Activated CD4-positive, alpha-beta memory T cell treated with anti-CD3 and anti-CD28 coated beads for 36 hours (primary cell): Measurements from ENCODE around the gene MVK. TPM values are rescaled to one million over a fixed set of nuclear protein-coding genes. Genes with fewer than 3 reads are reported as not detected.
A peak's percentile ranks its signal among the peaks of the same experiment; 100 is the strongest.

Experiments used
- CTCF ChIA-PET: fragments of 350-600 bp; sonication (Branson Sonifier 250); formaldehyde crosslinking; loops from one replicate; lab custom pipeline; 2021; ENCODE audit warnings: antibody characterized with exemption, inconsistent platforms; lab: Charles Lee
- POLR2A ChIA-PET: fragments of 350-600 bp; sonication (Branson Sonifier 250); formaldehyde crosslinking; loops from one replicate; lab custom pipeline; 2021; ENCODE audit warnings: antibody characterized with exemption; lab: Charles Lee
- DNase-seq: peaks from one replicate; pipeline ENCODE4 v3.0.0-alpha.2; 2020
- H3K27ac Mint-ChIP-seq: one replicate; pipeline ENCODE4 v1.8.0; 2021; ENCODE audit warnings: mixed read lengths
- H3K27me3 Mint-ChIP-seq: one replicate; pipeline ENCODE4 v1.8.0; 2021; ENCODE audit warnings: mixed read lengths
- H3K36me3 Mint-ChIP-seq: one replicate; pipeline ENCODE4 v1.8.0; 2021; ENCODE audit warnings: mixed read lengths
- H3K4me1 Mint-ChIP-seq: one replicate; pipeline ENCODE4 v1.8.0; 2021; ENCODE audit warnings: low read depth, mixed read lengths
- H3K4me3 Mint-ChIP-seq: one replicate; pipeline ENCODE4 v1.8.0; 2021; ENCODE audit warnings: mild to moderate bottlenecking, mixed read lengths
- H3K9me3 Mint-ChIP-seq: one replicate; pipeline ENCODE4 v1.8.0; 2021; ENCODE audit warnings: mixed read lengths
- intact Hi-C: fragments of 100-400 bp; cut with micrococcal nuclease; formaldehyde crosslinking; loops from one replicate; pipeline ENCODE4 v1.15.1; 2023
- total RNA-seq, 2 experiments: library from RNA; stranded (reverse); gene quantifications; one replicate each; pipeline ENCODE4 v1.2.3, GENCODE V29; 2021

Gene MVK
- total RNA-seq, 2 experiments from 2014 or later: 21.2 TPM

GRCh38 chr12:109559200-109559505, 14.4 kb upstream of the MVK start:
- Mint-ChIP-seq H3K36me3 (peaks cover 15% of the 10 kb centered on the region), H3K9me3 (peaks cover 11% of the 10 kb centered on the region), H3K27ac (no peak overlapping the region), H3K4me3 (no peak overlapping the region), H3K4me1 (no peaks in the 10 kb centered on the region), H3K27me3 (no peaks in the 10 kb centered on the region)
- intact Hi-C loops: no loop called here
- CTCF ChIA-PET: no interaction called here
- no peak for DNase-seq
- POLR2A ChIA-PET: no interaction called here

- peaks cover 16% of the 10 kb centered on the region for H3K36me3 Mint-ChIP-seq
- POLR2A ChIA-PET: no interaction called here
These were observed 14.0 kb upstream of the MVK start for GRCh38 chr12:109559601-109560000.

GRCh38 chr12:109560867-109561710, 12.5 kb upstream of the MVK start:
- peaks cover 11% of the 10 kb centered on the region for H3K9me3 Mint-ChIP-seq
- POLR2A ChIA-PET: no interaction called here
- intact Hi-C loops: no loop called here
- no peaks in the 10 kb centered on the region for H3K27me3 Mint-ChIP-seq
- H3K36me3 Mint-ChIP-seq: peaks cover 20% of the 10 kb centered on the region
- H3K27ac Mint-ChIP-seq: no peak overlapping the region
- CTCF ChIA-PET: interaction anchor here (1.0 kb wide), 1 partner anchor 37 kb away, joined by 4 read pairs; no protein-coding TSS in a partner anchor
- no peaks in the 10 kb centered on the region for H3K4me1 Mint-ChIP-seq
- no peak for DNase-seq
- H3K4me3 Mint-ChIP-seq: no peak overlapping the region

More at GRCh38 chr12:109559601-109560000, 14.0 kb upstream of the MVK start:
- H3K27me3 Mint-ChIP-seq: no peaks in the 10 kb centered on the region
- H3K4me1 Mint-ChIP-seq: no peaks in the 10 kb centered on the region
- no peak for DNase-seq
- CTCF ChIA-PET: no interaction called here
- intact Hi-C loops: no loop called here
- peaks cover 11% of the 10 kb centered on the region for H3K9me3 Mint-ChIP-seq
- H3K4me3 Mint-ChIP-seq: no peak overlapping the region
- no peak overlapping the region for H3K27ac Mint-ChIP-seq

- Mint-ChIP-seq H3K27ac (no peak overlapping the region), H3K4me3 (no peak overlapping the region), H3K4me1 (no peaks in the 10 kb centered on the region), H3K36me3 (peaks cover 24% of the 10 kb centered on the region), H3K9me3 (peaks cover 11% of the 10 kb centered on the region), H3K27me3 (no peaks in the 10 kb centered on the region)
- ChIA-PET CTCF (interaction anchor here (1.0 kb wide), 1 partner anchor 36 kb away, joined by 4 read pairs; no protein-coding TSS in a partner anchor), POLR2A (no interaction called here)
- DNase-seq: no peak
- intact Hi-C loops: no loop called here
These were observed 11.9 kb upstream of the MVK start for GRCh38 chr12:109561711-109562030.

GRCh38 chr12:109562871-109563270, 10.7 kb upstream of the MVK start:
- DNase-seq: no peak
- intact Hi-C loops: no loop called here
- Mint-ChIP-seq H3K4me3 (no peak overlapping the region), H3K9me3 (peaks cover 11% of the 10 kb centered on the region), H3K36me3 (peaks cover 30% of the 10 kb centered on the region), H3K27me3 (no peaks in the 10 kb centered on the region), H3K4me1 (no peaks in the 10 kb centered on the region), H3K27ac (no peak overlapping the region)
- ChIA-PET CTCF (interaction anchor here (1.0 kb wide), 1 partner anchor 35 kb away, joined by 4 read pairs; no protein-coding TSS in a partner anchor), POLR2A (no interaction called here)

- intact Hi-C loops: no loop called here
- Mint-ChIP-seq H3K4me3 (no peak overlapping the region), H3K27ac (no peak overlapping the region), H3K9me3 (peaks cover 11% of the 10 kb centered on the region), H3K4me1 (no peaks in the 10 kb centered on the region), H3K27me3 (no peaks in the 10 kb centered on the region), H3K36me3 (peaks cover 30% of the 10 kb centered on the region)
- DNase-seq: no peak
- CTCF ChIA-PET: interaction anchor here (1.0 kb wide), 1 partner anchor 34 kb away, joined by 4 read pairs; no protein-coding TSS in a partner anchor
- POLR2A ChIA-PET: no interaction called here
These were observed 10.0 kb upstream of the MVK start for GRCh38 chr12:109563291-109564284.

- Mint-ChIP-seq H3K27me3 (no peaks in the 10 kb centered on the region), H3K36me3 (peaks cover 34% of the 10 kb centered on the region), H3K4me1 (peaks cover 2% of the 10 kb centered on the region), H3K9me3 (peaks cover 11% of the 10 kb centered on the region), H3K27ac (no peak overlapping the region), H3K4me3 (no peak overlapping the region)
- POLR2A ChIA-PET: no interaction called here
- intact Hi-C loops: no loop called here
- CTCF ChIA-PET: no interaction called here
- no peak for DNase-seq
These were observed 7.2 kb upstream of the MVK start for GRCh38 chr12:109566424-109566823.

GRCh38 chr12:109567296-109567695, 6.3 kb upstream of the MVK start:
- H3K27ac Mint-ChIP-seq: no peak overlapping the region
- peaks cover 3% of the 10 kb centered on the region for H3K9me3 Mint-ChIP-seq
- peaks cover 7% of the 10 kb centered on the region for H3K4me1 Mint-ChIP-seq
- H3K27me3 Mint-ChIP-seq: no peaks in the 10 kb centered on the region
- POLR2A ChIA-PET: interaction anchor here (0.6 kb wide), 1 partner anchor 246 kb away, joined by 4 read pairs; no protein-coding TSS in a partner anchor
- H3K4me3 Mint-ChIP-seq: no peak overlapping the region
- CTCF ChIA-PET: no interaction called here
- DNase-seq: no peak
- intact Hi-C loops: no loop called here
- H3K36me3 Mint-ChIP-seq: peaks cover 30% of the 10 kb centered on the region

GRCh38 chr12:109567967-109568366, 5.6 kb upstream of the MVK start:
- H3K27ac Mint-ChIP-seq: no peak overlapping the region
- H3K27me3 Mint-ChIP-seq: no peaks in the 10 kb centered on the region
- CTCF ChIA-PET: no interaction called here
- intact Hi-C loops: no loop called here
- no peak for DNase-seq
- peaks cover 14% of the 10 kb centered on the region for H3K4me1 Mint-ChIP-seq
- POLR2A ChIA-PET: interaction anchor here (0.6 kb wide), 1 partner anchor 245 kb away, joined by 4 read pairs; no protein-coding TSS in a partner anchor
- peaks cover 25% of the 10 kb centered on the region for H3K36me3 Mint-ChIP-seq
- no peak overlapping the region for H3K4me3 Mint-ChIP-seq
- H3K9me3 Mint-ChIP-seq: no peaks in the 10 kb centered on the region

GRCh38 chr12:109568486-109568885, 5.1 kb upstream of the MVK start:
- CTCF ChIA-PET: no interaction called here
- peaks cover 27% of the 10 kb centered on the region for H3K36me3 Mint-ChIP-seq

GRCh38 chr12:109571773-109572505, 1.7 kb upstream of the MVK start:
- peak overlapping the region; percentile 86 for H3K4me3 Mint-ChIP-seq
- CTCF ChIA-PET: interaction anchor here (1.3 kb wide), 1 partner anchor 25 kb away, joined by 3 read pairs; no protein-coding TSS in a partner anchor
- H3K27me3 Mint-ChIP-seq: no peaks in the 10 kb centered on the region
- peaks cover 21% of the 10 kb centered on the region for H3K36me3 Mint-ChIP-seq
- no peaks in the 10 kb centered on the region for H3K9me3 Mint-ChIP-seq
- POLR2A ChIA-PET: interaction anchor here (2.7 kb wide), 1 partner anchor 95 kb away, joined by 10 read pairs; the partner anchor contains the start of genes KCTD10 and UBE3B
- DNase-seq: no peak
- intact Hi-C loops: loop anchor here (5.0 to 10.0 kb wide), 4 partner anchors 313 to 1060 kb away; partner anchors contain the start of genes GLTP, SSH1 and UNG
- peaks cover 27% of the 10 kb centered on the region for H3K4me1 Mint-ChIP-seq
- H3K27ac Mint-ChIP-seq: no peak overlapping the region

More at GRCh38 chr12:109568486-109568885, 5.1 kb upstream of the MVK start:
- POLR2A ChIA-PET: no interaction called here
- H3K27me3 Mint-ChIP-seq: no peaks in the 10 kb centered on the region
- no peak overlapping the region for H3K4me3 Mint-ChIP-seq
- no peak for DNase-seq
- no peak overlapping the region for H3K27ac Mint-ChIP-seq
- H3K9me3 Mint-ChIP-seq: no peaks in the 10 kb centered on the region
- peaks cover 16% of the 10 kb centered on the region for H3K4me1 Mint-ChIP-seq
- intact Hi-C loops: no loop called here
